ENCODE data around the gene CYSTM1. TPM values are rescaled to one million over a fixed set of nuclear protein-coding genes. Genes with fewer than 3 reads are reported as not detected.

The CYSTM1 gene
- total and polyA plus RNA-seq, 2 experiments from 2014 or later = 16.0 to 42.3 TPM

DNA sequence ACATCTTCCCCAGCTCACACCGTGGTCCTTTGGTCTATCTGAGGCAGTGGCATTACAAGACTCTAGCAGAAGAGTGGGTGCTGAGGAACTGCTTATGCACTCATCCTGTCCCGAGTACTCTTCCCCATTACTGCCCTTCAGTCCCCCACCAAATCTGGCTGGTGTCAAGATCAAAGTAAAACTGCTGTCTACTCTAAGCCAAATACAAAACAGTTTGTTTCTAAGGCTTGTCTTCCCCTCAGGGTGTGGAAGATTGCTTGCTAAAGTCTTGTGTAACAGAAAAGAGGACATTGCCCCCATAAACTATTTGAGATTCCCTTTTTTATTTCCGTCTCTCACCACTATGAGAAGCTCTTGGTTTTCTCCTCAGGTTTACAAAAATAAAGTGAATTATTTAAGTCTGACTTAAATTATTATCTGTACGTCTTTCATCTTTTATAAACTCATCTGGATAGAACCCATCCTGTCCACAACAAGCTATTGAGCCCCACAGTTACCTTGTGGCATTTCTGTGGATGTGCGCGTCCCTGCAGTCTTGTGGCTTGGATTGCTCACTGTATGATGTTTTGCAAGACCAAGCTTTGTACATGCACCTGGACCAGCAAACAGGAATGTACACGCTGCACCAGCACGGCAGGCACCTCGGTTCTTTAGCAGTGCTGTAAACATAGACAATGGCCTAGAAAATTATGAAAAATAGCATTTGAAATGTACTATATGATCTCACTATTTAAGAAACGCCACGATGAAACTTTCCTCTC is 61.0 kb downstream of the CYSTM1 start:
- no peak overlapping the region for H3K4me2 ChIP-seq (ENCODE audit: unreplicated experiment)
- H3K27ac ChIP-seq = no peak overlapping the region
- no peaks in the 10 kb centered on the region for H3K79me2 ChIP-seq (ENCODE audit: insufficient read depth)
- H4K20me1 ChIP-seq (ENCODE audit: insufficient read depth) = no peaks in the 10 kb centered on the region
- in situ Hi-C loops (cut with MboI) = no loop called here
- H3K4me3 ChIP-seq = no peak overlapping the region
- no peak for DNase-seq
- H3F3A ChIP-seq (ENCODE audit: insufficient read depth) = no peaks in the 10 kb centered on the region
- no peaks in the 10 kb centered on the region for H3K36me3 ChIP-seq (ENCODE audit: low read depth)
- TF ChIP-seq EZH2 (IDR thresholded peaks at IDR 0.05; ENCODE audit: insufficient read depth, poor library complexity, severe bottlenecking) (no peak), EZH2phosphoT487 (IDR thresholded peaks at IDR 0.05; ENCODE audit: insufficient read depth, low read depth) (no peak)
- no peak overlapping the region for H2AFZ ChIP-seq
- no peaks in the 10 kb centered on the region for H3K27me3 ChIP-seq (replicated peaks; ENCODE audit: insufficient read depth)
- 82 to 83% methylated on average over 11 of the region's 11 CpGs for WGBS, 2 experiments (ENCODE audit: low coverage in 1 of 2, low lambda C conversion rate in 2 of 2, missing lambda C conversion rate in 2 of 2)
- H3K9ac ChIP-seq = no peak overlapping the region
- no peaks in the 10 kb centered on the region for H3K9me2 ChIP-seq (ENCODE audit: insufficient read depth)
- peaks cover 2% of the 10 kb centered on the region for H3K4me1 ChIP-seq (ENCODE audit: insufficient read depth)
- no peaks in the 10 kb centered on the region for H3K9me3 ChIP-seq (ENCODE audit: low read depth)

DNA sequence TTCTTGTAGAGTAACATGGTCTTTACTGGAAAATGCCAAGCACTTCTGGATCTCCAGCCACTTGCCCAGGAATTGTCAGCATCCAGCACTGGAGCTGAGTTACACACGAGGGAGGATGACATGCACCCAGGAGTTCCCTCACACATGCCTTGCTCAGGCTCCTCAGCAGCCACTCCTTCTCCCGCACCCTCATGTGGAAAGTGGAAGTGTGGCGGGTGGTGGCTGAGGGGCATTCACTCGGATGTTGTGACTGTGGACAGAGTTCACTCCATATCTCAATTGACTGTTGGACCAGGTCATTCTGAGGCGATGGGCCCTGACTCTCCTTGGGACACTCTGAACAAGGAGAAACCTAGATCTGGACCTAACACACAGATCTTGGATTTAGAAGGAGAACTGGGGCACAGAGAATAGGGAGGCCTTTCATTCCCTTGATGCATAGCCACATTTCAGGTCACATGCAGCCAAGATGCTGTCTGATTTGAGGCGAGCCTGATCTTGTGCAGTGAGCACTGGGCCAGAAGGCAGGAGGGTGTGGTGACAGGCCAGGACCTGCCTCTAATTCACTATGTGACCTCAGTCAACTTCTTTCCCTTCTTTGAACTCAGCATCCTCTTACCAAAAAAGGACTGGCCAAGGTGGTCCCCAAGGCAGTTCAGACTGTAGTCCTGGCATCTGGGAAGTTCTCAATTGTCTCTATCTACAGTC is 62.1 kb downstream of the CYSTM1 start:
- Histone ChIP-seq H3K4me2 (ENCODE audit: unreplicated experiment) (no peak overlapping the region), H3K4me3 (no peak overlapping the region), H3K9me3 (ENCODE audit: low read depth) (no peaks in the 10 kb centered on the region), H2AFZ (no peak overlapping the region), H3K27ac (no peak overlapping the region), H3K9ac (no peak overlapping the region), H3K27me3 (replicated peaks; ENCODE audit: insufficient read depth) (no peaks in the 10 kb centered on the region), H3K4me1 (ENCODE audit: insufficient read depth) (peaks cover 11% of the 10 kb centered on the region), H4K20me1 (ENCODE audit: insufficient read depth) (no peaks in the 10 kb centered on the region), H3K36me3 (ENCODE audit: low read depth) (no peaks in the 10 kb centered on the region), H3K9me2 (ENCODE audit: insufficient read depth) (no peaks in the 10 kb centered on the region), H3F3A (ENCODE audit: insufficient read depth) (no peaks in the 10 kb centered on the region; the same call in 1 of the 2 replicates), H3K79me2 (ENCODE audit: insufficient read depth) (no peaks in the 10 kb centered on the region)
- DNase-seq = no peak
- in situ Hi-C loops (cut with MboI) = no loop called here
- TF ChIP-seq EZH2phosphoT487 (IDR thresholded peaks at IDR 0.05; ENCODE audit: insufficient read depth, low read depth) = no peak
- no peak for TF ChIP-seq EZH2 (IDR thresholded peaks at IDR 0.05; ENCODE audit: insufficient read depth, poor library complexity, severe bottlenecking)
- 65 to 70% methylated on average over 6 of the region's 6 CpGs for WGBS, 2 experiments (ENCODE audit: low coverage in 1 of 2, low lambda C conversion rate in 2 of 2, missing lambda C conversion rate in 2 of 2)

GRCh38 chr5:140238756-140239155 is 63.8 kb downstream of the CYSTM1 start:
- WGBS, 2 experiments (ENCODE audit: low coverage in 1 of 2, low lambda C conversion rate in 2 of 2, missing lambda C conversion rate in 2 of 2) = 88 to 90% methylated on average over 6 of the region's 6 CpGs
- Histone ChIP-seq H3K4me1 (ENCODE audit: insufficient read depth) (peaks cover 13% of the 10 kb centered on the region), H3K27me3 (replicated peaks; ENCODE audit: insufficient read depth) (no peaks in the 10 kb centered on the region), H3K79me2 (ENCODE audit: insufficient read depth) (no peaks in the 10 kb centered on the region), H3K9me3 (ENCODE audit: low read depth) (no peaks in the 10 kb centered on the region), H3K9me2 (ENCODE audit: insufficient read depth) (no peaks in the 10 kb centered on the region), H2AFZ (no peak overlapping the region), H3K9ac (no peak overlapping the region), H4K20me1 (ENCODE audit: insufficient read depth) (no peaks in the 10 kb centered on the region), H3K4me2 (ENCODE audit: unreplicated experiment) (no peak overlapping the region), H3K4me3 (no peak overlapping the region), H3K27ac (no peak overlapping the region), H3K36me3 (ENCODE audit: low read depth) (no peaks in the 10 kb centered on the region), H3F3A (ENCODE audit: insufficient read depth) (no peaks in the 10 kb centered on the region; the same call in 1 of the 2 replicates)
- DNase-seq = no peak
- in situ Hi-C loops (cut with MboI) = no loop called here
- no peak for TF ChIP-seq EZH2phosphoT487 (IDR thresholded peaks at IDR 0.05; ENCODE audit: insufficient read depth, low read depth)
- TF ChIP-seq EZH2 (IDR thresholded peaks at IDR 0.05; ENCODE audit: insufficient read depth, poor library complexity, severe bottlenecking) = no peak

GRCh38 chr5:140239461-140239860 is 64.5 kb downstream of the CYSTM1 start:
- Histone ChIP-seq H3K9me3 (ENCODE audit: low read depth) (no peaks in the 10 kb centered on the region), H3K4me1 (ENCODE audit: insufficient read depth) (peaks cover 13% of the 10 kb centered on the region), H3K9me2 (ENCODE audit: insufficient read depth) (no peaks in the 10 kb centered on the region), H3F3A (ENCODE audit: insufficient read depth) (no peaks in the 10 kb centered on the region; the same call in 1 of the 2 replicates), H3K4me3 (no peak overlapping the region), H3K36me3 (ENCODE audit: low read depth) (no peaks in the 10 kb centered on the region), H3K9ac (no peak overlapping the region), H2AFZ (no peak overlapping the region), H4K20me1 (ENCODE audit: insufficient read depth) (no peaks in the 10 kb centered on the region), H3K4me2 (ENCODE audit: unreplicated experiment) (no peak overlapping the region), H3K27ac (no peak overlapping the region), H3K79me2 (ENCODE audit: insufficient read depth) (no peaks in the 10 kb centered on the region), H3K27me3 (replicated peaks; ENCODE audit: insufficient read depth) (no peaks in the 10 kb centered on the region)
- DNase-seq = no peak
- WGBS, 2 experiments (ENCODE audit: low coverage in 1 of 2, low lambda C conversion rate in 2 of 2, missing lambda C conversion rate in 2 of 2) = 89 to 93% methylated on average over 5 of the region's 5 CpGs
- no peak for TF ChIP-seq EZH2 (IDR thresholded peaks at IDR 0.05; ENCODE audit: insufficient read depth, poor library complexity, severe bottlenecking)
- no peak for TF ChIP-seq EZH2phosphoT487 (IDR thresholded peaks at IDR 0.05; ENCODE audit: insufficient read depth, low read depth)
- in situ Hi-C loops (cut with MboI) = no loop called here

All from GM23248 (cell line).